Hepatocyte (in vitro differentiated cells): ENCODE data around the gene CHN1. TPM values are rescaled to one million over a fixed set of nuclear protein-coding genes. Genes with fewer than 3 reads are reported as not detected.

Source experiments
- DNase-seq: peaks from one replicate; pipeline ENCODE4 v3.0.0-alpha.2; 2016; ENCODE audit warnings: low spot score
- H2AFZ ChIP-seq: fragments of 200-600 bp; sonication (generic); 2 replicates; pipeline ENCODE4 v1.6.0; 2016; ENCODE audit warnings: antibody characterized with exemption, mild to moderate bottlenecking
- H3K27ac ChIP-seq: fragments of 200-600 bp; sonication (generic); 2 replicates; pipeline ENCODE4 v1.5.1; 2016; ENCODE audit warnings: mild to moderate bottlenecking
- H3K27me3 ChIP-seq: fragments of 200-600 bp; sonication (generic); 2 replicates; pipeline ENCODE4 v1.6.1; 2016
- H3K36me3 ChIP-seq: fragments of 200-600 bp; sonication (generic); replicated peaks from 2 replicates; pipeline ENCODE4 v1.5.1; 2016; ENCODE audit warnings: low read depth; ENCODE audit not compliant: insufficient read depth
- H3K4me1 ChIP-seq: fragments of 200-600 bp; sonication (generic); 2 replicates; pipeline ENCODE4 v1.5.1; 2016; ENCODE audit warnings: mild to moderate bottlenecking, moderate library complexity; ENCODE audit not compliant: insufficient read depth
- H3K4me2 ChIP-seq: fragments of 200-600 bp; sonication (generic); 2 replicates; pipeline ENCODE4 v1.6.0; 2016
- H3K4me3 ChIP-seq: fragments of 200-600 bp; sonication (generic); 2 replicates; pipeline ENCODE4 v1.5.1; 2016; ENCODE audit warnings: mild to moderate bottlenecking
- H3K79me2 ChIP-seq: fragments of 200-600 bp; sonication (generic); 2 replicates; pipeline ENCODE4 v1.6.0; 2017; ENCODE audit warnings: mild to moderate bottlenecking
- H3K9me2 ChIP-seq: fragments of 200-600 bp; sonication (generic); replicated peaks from 2 replicates; pipeline ENCODE4 v1.6.0; 2017; ENCODE audit warnings: mild to moderate bottlenecking; ENCODE audit not compliant: insufficient read depth
- H3K9me3 ChIP-seq: fragments of 200-600 bp; sonication (generic); 2 replicates; pipeline ENCODE4 v1.5.1; 2016; ENCODE audit warnings: low read depth, mild to moderate bottlenecking
- H4K20me1 ChIP-seq: fragments of 200-600 bp; sonication (generic); 2 replicates; pipeline ENCODE4 v1.6.0; 2016; ENCODE audit warnings: mild to moderate bottlenecking; ENCODE audit not compliant: insufficient read depth, poor library complexity, severe bottlenecking
- EZH2 ChIP-seq: fragments of 200-600 bp; sonication (generic); IDR thresholded peaks from 2 replicates; pipeline ENCODE4 v1.6.1; 2016; ENCODE audit warnings: antibody characterized with exemption, mild to moderate bottlenecking, borderline replicate concordance
- EZH2phosphoT487 ChIP-seq: fragments of 200-600 bp; sonication (generic); IDR thresholded peaks from one replicate; pipeline ENCODE4 v1.6.1; 2018; ENCODE audit warnings: antibody characterized with exemption, mild to moderate bottlenecking, low read depth, moderate library complexity; ENCODE audit not compliant: unreplicated experiment, severe bottlenecking
- WGBS: methylation state at CpG from one replicate; pipeline ENCODE4 v1.1.6; 2016; ENCODE audit warnings: low lambda C conversion rate; ENCODE audit errors: missing lambda C conversion rate; 5-methylcytosine and 5-hydroxymethylcytosine counted together
- polyA plus RNA-seq: library from polyadenylated mRNA; unstranded; fragments of >200 nt; fragmentation: Nextera tagmentation; extraction: Ambion mirVana; gene quantifications from 2 replicates; pipeline ENCODE4 v1.2.1, GENCODE V29; 2016
- total RNA-seq: library from RNA; depleted of rRNA; stranded (reverse); fragments of >200 nt; gene quantifications from 2 replicates; pipeline ENCODE4 v1.2.3, GENCODE V29; 2014
- TF ChIP-seq, protein P1 (sequence below): fragments of 200-600 bp; sonication (generic); IDR thresholded peaks from 2 replicates; pipeline ENCODE4 v1.5.1; 2016; ENCODE audit warnings: antibody characterized with exemption, mild to moderate bottlenecking; ENCODE audit not compliant: poor library complexity

The CHN1 gene
- total and polyA plus RNA-seq, 2 experiments from 2014 or later: 19.2 to 23.0 TPM

DNA sequence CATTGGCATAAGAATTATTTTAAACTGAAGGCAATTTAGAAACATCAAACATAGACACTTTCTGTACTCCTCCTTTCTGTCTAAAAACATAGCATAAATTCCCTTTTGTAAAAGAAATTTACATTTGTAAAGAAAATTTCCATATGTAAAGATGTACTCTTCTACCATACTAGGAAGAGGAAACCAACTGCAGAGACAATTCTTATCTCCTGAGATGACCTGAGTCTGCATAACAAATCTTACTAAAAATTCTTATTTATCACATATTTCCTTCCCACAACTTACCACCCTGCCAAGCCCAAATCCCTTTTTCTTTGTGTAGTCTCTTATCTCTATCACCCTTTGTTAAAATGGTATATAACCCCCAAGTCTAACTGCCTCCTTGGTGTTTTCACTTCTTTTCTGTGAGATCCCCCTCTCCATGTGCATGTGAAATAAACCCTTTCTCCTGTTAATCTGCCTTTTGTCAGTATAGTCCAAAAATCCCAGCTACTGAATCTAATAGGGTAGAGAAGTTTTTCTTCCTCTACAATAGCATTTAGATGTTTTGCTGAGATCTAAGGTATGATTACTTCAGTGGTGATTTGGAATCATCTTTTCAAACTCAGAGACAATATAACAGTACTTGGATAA is 81.0 kb downstream of the CHN1 start:
- no peak for DNase-seq
- H3K79me2 ChIP-seq: no peaks in the 10 kb centered on the region
- TF ChIP-seq, protein P1, sequence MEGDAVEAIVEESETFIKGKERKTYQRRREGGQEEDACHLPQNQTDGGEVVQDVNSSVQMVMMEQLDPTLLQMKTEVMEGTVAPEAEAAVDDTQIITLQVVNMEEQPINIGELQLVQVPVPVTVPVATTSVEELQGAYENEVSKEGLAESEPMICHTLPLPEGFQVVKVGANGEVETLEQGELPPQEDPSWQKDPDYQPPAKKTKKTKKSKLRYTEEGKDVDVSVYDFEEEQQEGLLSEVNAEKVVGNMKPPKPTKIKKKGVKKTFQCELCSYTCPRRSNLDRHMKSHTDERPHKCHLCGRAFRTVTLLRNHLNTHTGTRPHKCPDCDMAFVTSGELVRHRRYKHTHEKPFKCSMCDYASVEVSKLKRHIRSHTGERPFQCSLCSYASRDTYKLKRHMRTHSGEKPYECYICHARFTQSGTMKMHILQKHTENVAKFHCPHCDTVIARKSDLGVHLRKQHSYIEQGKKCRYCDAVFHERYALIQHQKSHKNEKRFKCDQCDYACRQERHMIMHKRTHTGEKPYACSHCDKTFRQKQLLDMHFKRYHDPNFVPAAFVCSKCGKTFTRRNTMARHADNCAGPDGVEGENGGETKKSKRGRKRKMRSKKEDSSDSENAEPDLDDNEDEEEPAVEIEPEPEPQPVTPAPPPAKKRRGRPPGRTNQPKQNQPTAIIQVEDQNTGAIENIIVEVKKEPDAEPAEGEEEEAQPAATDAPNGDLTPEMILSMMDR: no peak
- TF ChIP-seq EZH2phosphoT487: no peak
- TF ChIP-seq EZH2: no peak
- H3K27me3 ChIP-seq: no peaks in the 10 kb centered on the region
- no peaks in the 10 kb centered on the region for H3K9me2 ChIP-seq
- no peak overlapping the region for H3K4me3 ChIP-seq
- H4K20me1 ChIP-seq: no peaks in the 10 kb centered on the region
- H3K27ac ChIP-seq: no peak overlapping the region
- no peaks in the 10 kb centered on the region for H3K36me3 ChIP-seq
- H3K4me1 ChIP-seq: no peaks in the 10 kb centered on the region
- no peaks in the 10 kb centered on the region for H3K9me3 ChIP-seq
- H3K4me2 ChIP-seq: no peak overlapping the region
- H2AFZ ChIP-seq: no peak overlapping the region

DNA sequence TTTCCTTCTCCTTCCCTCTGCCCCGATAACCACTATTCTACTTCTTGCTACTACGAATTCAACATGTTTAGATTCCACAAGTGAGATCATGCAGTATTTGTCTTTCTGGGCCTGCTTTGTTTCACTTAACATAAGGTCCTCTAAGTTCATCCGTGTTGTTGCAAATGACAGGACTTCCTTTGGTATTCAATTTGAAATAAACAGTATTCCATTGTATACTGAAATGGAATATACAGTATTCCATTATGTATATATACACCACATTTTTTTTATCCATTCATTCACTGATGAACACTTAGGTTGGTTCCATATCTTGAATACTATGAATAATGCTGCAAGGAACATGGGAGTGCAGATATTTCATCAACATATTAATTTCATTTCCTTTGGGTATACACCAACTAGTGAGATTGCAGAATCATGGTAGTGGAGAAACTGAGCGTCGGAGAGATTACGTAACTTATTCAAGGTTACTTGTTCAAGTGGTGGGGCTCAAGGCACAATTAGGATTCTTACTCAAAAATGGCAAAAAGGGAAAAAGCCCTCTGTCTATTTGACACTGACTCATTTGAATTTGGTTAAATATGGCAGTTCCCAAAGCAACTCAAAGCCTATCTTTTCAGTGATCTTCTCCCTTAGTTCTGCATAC is 85.1 kb downstream of the CHN1 start:
- no peaks in the 10 kb centered on the region for H3K4me1 ChIP-seq
- H3K27ac ChIP-seq: no peak overlapping the region
- no peak for DNase-seq
- no peaks in the 10 kb centered on the region for H3K9me3 ChIP-seq
- 89% methylated on average over 6 of the region's 6 CpGs for WGBS
- no peaks in the 10 kb centered on the region for H3K79me2 ChIP-seq
- no peaks in the 10 kb centered on the region for H3K27me3 ChIP-seq
- H3K4me2 ChIP-seq: no peak overlapping the region
- no peak for TF ChIP-seq EZH2
- TF ChIP-seq, protein P1: no peak
- TF ChIP-seq EZH2phosphoT487: no peak
- H3K9me2 ChIP-seq: no peaks in the 10 kb centered on the region
- H4K20me1 ChIP-seq: no peaks in the 10 kb centered on the region
- H2AFZ ChIP-seq: no peak overlapping the region
- no peak overlapping the region for H3K4me3 ChIP-seq
- H3K36me3 ChIP-seq: no peaks in the 10 kb centered on the region

DNA sequence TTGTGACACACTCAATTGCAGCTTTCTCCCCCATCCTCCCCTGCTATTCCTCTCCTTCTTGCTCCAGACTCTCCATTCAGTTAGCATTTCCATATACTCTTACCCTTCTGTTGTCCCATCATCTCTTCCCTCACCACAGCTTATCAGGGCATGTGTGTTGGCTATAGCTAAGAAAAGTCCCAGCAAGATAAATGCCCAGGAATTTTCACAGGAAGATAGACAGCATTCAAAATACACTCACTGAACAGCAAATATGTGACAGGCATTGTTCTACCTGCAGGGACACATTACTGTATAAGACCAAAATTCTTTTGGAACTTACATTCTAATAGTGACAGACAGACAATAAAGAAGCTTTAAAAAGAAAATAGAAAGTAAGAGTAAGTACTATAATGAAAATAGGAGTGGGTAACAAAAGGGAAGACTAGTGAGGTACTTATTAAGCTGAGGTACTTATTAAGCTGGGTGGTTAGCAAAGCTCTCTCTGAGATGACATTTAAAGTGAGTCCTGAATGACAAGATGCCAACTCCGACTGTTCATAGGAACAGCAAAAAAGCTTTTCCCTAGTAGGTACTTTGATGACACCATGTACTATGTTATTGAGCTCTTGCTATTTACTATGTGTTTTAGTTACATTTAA is 86.2 kb downstream of the CHN1 start:
- no peak overlapping the region for H3K27ac ChIP-seq
- H3K4me3 ChIP-seq: no peak overlapping the region
- H4K20me1 ChIP-seq: no peaks in the 10 kb centered on the region
- no peak for TF ChIP-seq EZH2phosphoT487
- TF ChIP-seq, protein P1: no peak
- TF ChIP-seq EZH2: no peak
- H3K36me3 ChIP-seq: no peaks in the 10 kb centered on the region
- no peak overlapping the region for H2AFZ ChIP-seq
- no peaks in the 10 kb centered on the region for H3K9me2 ChIP-seq
- H3K4me1 ChIP-seq: no peaks in the 10 kb centered on the region
- 87% methylated on average over 1 of the region's 1 CpG for WGBS
- no peaks in the 10 kb centered on the region for H3K27me3 ChIP-seq
- no peaks in the 10 kb centered on the region for H3K9me3 ChIP-seq
- H3K4me2 ChIP-seq: no peak overlapping the region
- no peak for DNase-seq
- H3K79me2 ChIP-seq: no peaks in the 10 kb centered on the region
